ENCODE data around the gene ARX. TPM values are rescaled to one million over a fixed set of nuclear protein-coding genes. Genes with fewer than 3 reads are reported as not detected.

The ARX gene
- total and polyA plus RNA-seq, 7 donors: 0.10 to 0.23 TPM; not detected in 5

DNA sequence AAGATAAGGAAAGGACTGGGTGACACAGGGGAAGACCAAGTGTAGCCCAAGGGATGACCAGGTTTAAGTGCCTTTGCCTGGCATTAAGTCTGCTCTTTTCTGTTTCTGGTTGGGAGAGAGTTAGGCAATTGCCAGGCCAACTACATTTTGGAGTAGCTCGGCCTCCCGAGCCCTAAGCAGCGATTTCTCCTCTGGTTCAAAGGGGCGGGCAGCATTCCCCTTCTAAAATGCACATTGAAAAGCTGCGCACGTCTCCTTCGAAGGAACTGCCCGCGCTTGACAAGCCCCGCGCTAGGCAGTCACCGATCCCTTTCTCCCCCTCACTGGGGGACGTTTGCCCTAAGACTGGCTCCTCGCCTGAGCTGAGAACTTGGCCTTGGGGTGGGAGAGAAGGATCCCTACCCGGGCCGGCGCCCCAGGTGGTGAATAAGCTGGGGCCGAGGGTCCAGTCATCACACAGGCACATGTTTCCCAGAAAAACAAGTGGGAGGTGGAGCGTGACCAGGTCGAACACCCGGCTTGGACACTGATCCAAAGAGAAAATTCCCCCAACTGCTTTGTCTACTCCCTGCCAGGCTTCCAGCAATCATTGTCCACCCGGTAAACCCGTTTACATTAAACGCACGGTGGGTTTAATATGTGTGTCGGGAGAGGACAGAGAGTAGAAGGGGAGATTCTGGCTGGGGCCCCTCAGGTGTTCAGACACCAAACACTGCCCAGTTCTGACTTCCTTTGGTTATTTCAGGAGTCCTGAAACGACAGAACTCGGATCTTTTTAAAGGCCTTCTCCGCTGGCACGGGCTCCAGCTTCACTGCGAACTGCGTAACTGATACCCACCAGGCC is 4.0 kb downstream of the ARX start:
- no peak for DNase-seq
- no peaks in the 10 kb centered on the region for H3K36me3 ChIP-seq
- no peak overlapping the region for H3K27ac ChIP-seq
- TF ChIP-seq POLR2AphosphoS5 (IDR thresholded peaks at IDR 0.05): no peak
- TF ChIP-seq EP300 (IDR thresholded peaks at IDR 0.05): no peak
- TF ChIP-seq, protein P1, sequence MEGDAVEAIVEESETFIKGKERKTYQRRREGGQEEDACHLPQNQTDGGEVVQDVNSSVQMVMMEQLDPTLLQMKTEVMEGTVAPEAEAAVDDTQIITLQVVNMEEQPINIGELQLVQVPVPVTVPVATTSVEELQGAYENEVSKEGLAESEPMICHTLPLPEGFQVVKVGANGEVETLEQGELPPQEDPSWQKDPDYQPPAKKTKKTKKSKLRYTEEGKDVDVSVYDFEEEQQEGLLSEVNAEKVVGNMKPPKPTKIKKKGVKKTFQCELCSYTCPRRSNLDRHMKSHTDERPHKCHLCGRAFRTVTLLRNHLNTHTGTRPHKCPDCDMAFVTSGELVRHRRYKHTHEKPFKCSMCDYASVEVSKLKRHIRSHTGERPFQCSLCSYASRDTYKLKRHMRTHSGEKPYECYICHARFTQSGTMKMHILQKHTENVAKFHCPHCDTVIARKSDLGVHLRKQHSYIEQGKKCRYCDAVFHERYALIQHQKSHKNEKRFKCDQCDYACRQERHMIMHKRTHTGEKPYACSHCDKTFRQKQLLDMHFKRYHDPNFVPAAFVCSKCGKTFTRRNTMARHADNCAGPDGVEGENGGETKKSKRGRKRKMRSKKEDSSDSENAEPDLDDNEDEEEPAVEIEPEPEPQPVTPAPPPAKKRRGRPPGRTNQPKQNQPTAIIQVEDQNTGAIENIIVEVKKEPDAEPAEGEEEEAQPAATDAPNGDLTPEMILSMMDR (IDR thresholded peaks at IDR 0.05): no peak
- TF ChIP-seq POLR2A (IDR thresholded peaks at IDR 0.05): no peak
- peaks cover 0 to 21% (median 16%) of the 10 kb centered on the region in 4 donors for H3K4me1 ChIP-seq
- H3K4me3 ChIP-seq: no peak overlapping the region
- 6 to 8% methylated on average over 32 of the region's 32 CpGs for WGBS, 2 donors
- H3K27me3 ChIP-seq: peaks cover 82 to 97% (median 85%) of the 10 kb centered on the region in 3 donors
- intact Hi-C loops (cut with DNase I): no loop called here
- H3K9me3 ChIP-seq: no peaks in the 10 kb centered on the region

DNA sequence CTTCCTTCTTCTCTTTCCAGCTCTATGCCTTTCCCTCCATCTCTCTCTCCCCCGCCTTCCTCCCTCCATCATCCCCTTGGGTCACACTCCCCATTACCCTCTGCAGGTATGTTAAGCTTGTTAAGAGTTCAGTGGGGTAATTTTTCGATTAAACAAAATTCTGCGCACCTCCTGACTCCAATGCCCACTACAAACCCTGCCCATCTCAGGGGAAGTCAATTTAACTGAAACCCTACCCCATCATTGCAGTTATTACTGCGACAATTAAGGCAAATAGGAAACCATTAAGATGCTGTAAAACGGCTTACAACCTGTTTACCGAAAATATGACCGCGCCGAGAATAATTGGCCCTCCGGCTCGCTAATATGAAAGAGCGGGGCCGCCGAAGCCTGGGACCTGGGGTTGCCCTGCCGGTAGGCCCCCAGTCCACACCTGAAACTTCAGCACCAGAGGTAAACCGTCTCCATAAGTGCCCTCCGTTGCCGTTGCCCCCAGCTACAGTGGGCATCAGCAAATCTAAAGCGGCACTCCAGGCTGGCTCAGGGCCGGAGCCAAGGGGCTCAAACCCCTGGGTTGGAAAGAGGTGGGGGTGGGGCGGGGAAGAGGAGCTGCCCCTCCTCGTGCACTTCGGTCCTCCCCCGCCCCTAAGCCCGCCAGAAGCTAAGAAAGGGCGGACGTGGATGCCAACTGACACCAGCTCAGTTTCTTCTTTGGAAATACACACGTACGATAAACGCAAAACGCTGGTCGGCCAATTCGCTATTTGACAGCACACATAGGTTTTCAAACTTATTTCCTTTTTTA is 4.8 kb downstream of the ARX start:
- intact Hi-C loops (cut with DNase I): no loop called here
- DNase-seq: no peak
- Histone ChIP-seq H3K27ac (no peak overlapping the region), H3K4me1 (peaks cover 0 to 28% (median 17%) of the 10 kb centered on the region in 4 donors), H3K4me3 (no peak overlapping the region), H3K9me3 (no peaks in the 10 kb centered on the region), H3K27me3 (peaks cover 81 to 97% (median 84%) of the 10 kb centered on the region in 3 donors), H3K36me3 (no peaks in the 10 kb centered on the region)
- no peak for TF ChIP-seq POLR2AphosphoS5 (IDR thresholded peaks at IDR 0.05)
- no peak for TF ChIP-seq EP300 (IDR thresholded peaks at IDR 0.05)
- TF ChIP-seq, protein P1 (IDR thresholded peaks at IDR 0.05): no peak
- TF ChIP-seq POLR2A (IDR thresholded peaks at IDR 0.05): no peak
- WGBS, 2 donors: 4 to 6% methylated on average over 33 of the region's 33 CpGs

DNA sequence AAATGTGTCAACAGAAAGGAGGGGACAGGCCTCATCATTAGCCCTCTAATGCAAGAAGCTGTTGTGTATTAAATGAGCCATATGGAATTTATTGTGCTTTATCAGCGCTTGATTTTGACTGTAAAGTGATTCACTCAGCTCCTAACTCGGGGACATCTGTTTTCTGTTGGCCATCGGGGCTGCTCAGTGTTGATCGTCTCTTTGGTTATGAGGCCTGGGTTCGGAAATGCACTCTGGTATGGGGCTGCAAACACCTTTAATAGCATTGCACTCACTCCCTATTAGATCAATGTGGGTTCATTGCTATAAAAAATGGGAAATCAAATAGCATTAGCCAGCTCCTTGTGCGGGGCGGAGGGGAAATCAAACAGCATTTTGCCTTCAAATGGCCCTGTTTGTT is 6.4 kb downstream of the ARX start:
- DNase-seq: no peak
- H3K4me3 ChIP-seq: no peak overlapping the region
- no peaks in the 10 kb centered on the region for H3K9me3 ChIP-seq
- no peaks in the 10 kb centered on the region for H3K36me3 ChIP-seq
- TF ChIP-seq, protein P1 (IDR thresholded peaks at IDR 0.05): no peak
- no peak for TF ChIP-seq POLR2AphosphoS5 (IDR thresholded peaks at IDR 0.05)
- TF ChIP-seq EP300 (IDR thresholded peaks at IDR 0.05): no peak
- no peak for TF ChIP-seq POLR2A (IDR thresholded peaks at IDR 0.05)
- H3K27me3 ChIP-seq: peaks cover 80 to 97% (median 84%) of the 10 kb centered on the region in 3 donors
- H3K4me1 ChIP-seq: peaks cover 0 to 39% (median 32%) of the 10 kb centered on the region in 4 donors
- no peak overlapping the region for H3K27ac ChIP-seq
- intact Hi-C loops (cut with DNase I): no loop called here
- 24 to 28% methylated on average over 7 of the region's 7 CpGs for WGBS, 2 donors

DNA sequence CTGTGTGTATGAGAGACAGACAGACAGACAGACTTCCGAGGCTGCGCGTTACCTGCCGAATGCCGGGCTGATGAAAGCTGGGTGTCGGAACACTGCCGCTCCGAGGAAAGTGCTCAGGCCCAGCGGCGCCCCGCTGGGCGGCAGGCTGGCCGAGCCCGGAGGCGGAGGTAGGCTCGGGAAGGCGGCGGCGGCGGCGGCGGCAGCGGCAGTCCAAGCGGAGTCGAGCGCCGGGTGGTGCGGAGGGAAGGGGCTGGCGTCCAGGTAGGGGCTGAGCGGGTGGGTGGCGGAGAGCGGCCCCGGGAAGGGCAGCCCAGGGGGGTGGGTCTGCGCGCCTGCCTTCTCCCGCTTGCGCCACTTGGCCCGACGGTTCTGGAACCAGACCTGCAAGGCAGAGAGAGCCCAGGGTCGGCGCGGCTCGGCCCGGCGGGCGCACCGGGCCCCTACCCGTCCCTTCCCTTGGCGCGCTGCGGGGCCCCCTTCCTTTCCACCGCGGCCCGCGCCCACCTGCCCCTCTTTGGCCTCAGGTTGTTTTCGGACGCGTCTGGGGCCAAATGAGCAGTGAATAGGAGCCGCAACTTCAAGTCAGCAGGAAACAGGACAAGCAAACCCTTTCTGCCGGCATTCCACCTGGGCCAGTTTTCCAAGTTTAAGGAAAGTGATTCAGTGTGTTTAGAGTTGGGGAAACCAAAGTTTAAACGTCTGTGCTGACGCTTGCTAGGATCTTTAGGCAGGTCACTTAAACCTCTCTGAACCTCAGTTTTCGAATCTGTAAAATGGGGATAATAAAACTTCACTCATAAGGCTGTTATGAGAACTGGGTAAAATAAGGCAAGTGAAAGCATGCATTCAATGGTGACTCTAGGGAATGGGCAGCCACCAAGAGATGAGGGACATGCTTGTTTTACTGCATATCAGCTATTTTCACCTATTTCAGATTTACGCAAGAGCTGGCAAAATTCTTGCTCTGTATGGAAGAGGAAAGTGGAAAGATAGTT is 8.4 kb downstream of the ARX start:
- 4 to 5% methylated on average over 64 of the region's 64 CpGs for WGBS, 2 donors
- H3K4me3 ChIP-seq: no peak overlapping the region
- TF ChIP-seq POLR2A (IDR thresholded peaks at IDR 0.05) (no peak), POLR2AphosphoS5 (IDR thresholded peaks at IDR 0.05) (no peak), EP300 (IDR thresholded peaks at IDR 0.05) (no peak)
- TF ChIP-seq, protein P1 (IDR thresholded peaks at IDR 0.05): no peak
- DNase-seq: no peak
- H3K27me3 ChIP-seq: peaks cover 84 to 100% (median 84%) of the 10 kb centered on the region in 3 donors
- intact Hi-C loops (cut with DNase I): no loop called here
- H3K4me1 ChIP-seq: peaks cover 0 to 33% (median 29%) of the 10 kb centered on the region in 4 donors
- H3K36me3 ChIP-seq: no peaks in the 10 kb centered on the region
- H3K27ac ChIP-seq: no peak overlapping the region
- no peaks in the 10 kb centered on the region for H3K9me3 ChIP-seq
